K562 (cell line): ENCODE results near the gene POLR3GL. TPM values are rescaled to one million over a fixed set of nuclear protein-coding genes. Genes with fewer than 3 reads are reported as not detected.

Source experiments
- ATAC-seq: fragments of 200-7000 bp; cut with Tn5 transposase; 3 replicates; pipeline ENCODE4 v1.9.1; 2020; ENCODE audit warnings: moderate library complexity
- BruUV-seq: library from RNA; stranded (reverse); fragments of 400-500 nt; replicated peaks from 2 replicates; lab custom pipeline; 2021; lab: Mats Ljungman, UMichigan
- CTCF ChIA-PET: fragments of 300-600 bp; formaldehyde crosslinking; extraction: SDS; loops from one replicate; lab custom pipeline; 2021; ENCODE audit warnings: low intra/inter-chr PET ratio; lab: Yijun Ruan, JAX
- POLR2A ChIA-PET: fragments of 300-600, 350-650 bp; sonication (Branson Sonifier 250); formaldehyde crosslinking; extraction: SDS; loops from one replicate; lab custom pipeline; 2021; ENCODE audit warnings: antibody characterized with exemption, inconsistent platforms; lab: Yijun Ruan, JAX
- DNase-seq, 4 experiments: peaks; one replicate each; pipeline versions ENCODE4 v3.0.0 to v3.0.0-alpha.2; 2011 to 2018; ENCODE audit warnings: low spot score in 3 of 4, mixed read lengths in 3 of 4; ENCODE audit errors: extremely low read depth in 1 of 4
- FAIRE-seq: peaks from 2 replicates; lab custom pipeline; 2011; peaks lifted over from hg19 to GRCh38; lab: Jason Lieb, UNC
- H2AFZ ChIP-seq: 2 replicates; pipeline ENCODE4 v1.6.0; 2011; ENCODE audit warnings: low read depth, low read length, control low read depth, inconsistent platforms
- H3K27ac ChIP-seq: fragments of 200-600 bp; 3 replicates; pipeline ENCODE4 v1.8.0; 2011; ENCODE audit warnings: low read depth, mild to moderate bottlenecking, control low read depth, inconsistent platforms, low read length, moderate library complexity, mixed read lengths; ENCODE audit errors: extremely low read depth
- H3K27me3 ChIP-seq, 2 experiments: fragments of 300-600 bp in 1 of 2; 2 replicates in 1 of 2; 3 replicates in 1 of 2; pipeline versions ENCODE4 v1.6.0 to v1.8.0; 2011; ENCODE audit warnings: inconsistent platforms in 2 of 2, low read length in 2 of 2, mild to moderate bottlenecking in 1 of 2, mixed read lengths in 1 of 2, moderate library complexity in 1 of 2; ENCODE audit not compliant: control insufficient read depth in 2 of 2, insufficient read depth in 2 of 2
- H3K36me3 ChIP-seq: fragments of 300-600 bp; 3 replicates; pipeline ENCODE4 v1.8.0; 2011; ENCODE audit warnings: mild to moderate bottlenecking, low read length, inconsistent platforms; ENCODE audit not compliant: control insufficient read depth, insufficient read depth
- H3K4me1 ChIP-seq, 2 experiments: fragments of 200-600 bp in 1 of 2; replicated peaks in 1 of 2; 2 replicates in 1 of 2; 3 replicates in 1 of 2; pipeline versions ENCODE4 v1.5.1 to v1.8.0; 2011; ENCODE audit warnings: inconsistent platforms in 2 of 2, low read length in 2 of 2, mild to moderate bottlenecking in 1 of 2, mixed read lengths in 1 of 2, moderate library complexity in 1 of 2; ENCODE audit not compliant: control insufficient read depth in 2 of 2, insufficient read depth in 2 of 2
- H3K4me2 ChIP-seq: 2 replicates; pipeline ENCODE4 v1.6.1; 2011; ENCODE audit warnings: low read length, control low read depth, inconsistent platforms, mixed read lengths; ENCODE audit not compliant: insufficient read depth
- H3K4me3 ChIP-seq: fragments of 200-600 bp; sonication (generic), shearing (Covaris generic); 2 replicates; pipeline ENCODE4 v1.5.1; 2016; ENCODE audit warnings: control low read depth, inconsistent platforms
- H3K79me2 ChIP-seq: fragments of 200-600 bp; 3 replicates; pipeline ENCODE4 v1.8.0; 2011; ENCODE audit warnings: low read length, inconsistent platforms; ENCODE audit not compliant: control insufficient read depth, insufficient read depth
- H3K9ac ChIP-seq, 2 experiments: 2 replicates each; pipeline versions ENCODE4 v1.6.0 to v1.6.1; 2011; ENCODE audit warnings: low read depth in 2 of 2, low read length in 2 of 2, control low read depth in 1 of 2, inconsistent platforms in 1 of 2, mild to moderate bottlenecking in 1 of 2, mixed read lengths in 1 of 2; ENCODE audit not compliant: insufficient read depth in 1 of 2
- H3K9me1 ChIP-seq: one replicate; pipeline ENCODE4 v1.6.0; 2011; ENCODE audit warnings: inconsistent platforms, mild to moderate bottlenecking, low read length, moderate library complexity; ENCODE audit not compliant: control insufficient read depth, insufficient read depth
- H3K9me3 ChIP-seq: replicated peaks from 2 replicates; pipeline ENCODE4 v1.5.1; 2011; ENCODE audit warnings: low read depth, low read length, inconsistent platforms; ENCODE audit not compliant: control insufficient read depth, insufficient read depth
- H4K20me1 ChIP-seq: replicated peaks from 2 replicates; pipeline ENCODE4 v1.6.1; 2011; ENCODE audit warnings: low read length, inconsistent platforms, mixed read lengths; ENCODE audit not compliant: control insufficient read depth, insufficient read depth
- ATF7 ChIP-seq: fragments of 450-650 bp; IDR thresholded peaks from 2 replicates; pipeline ENCODE4 v1.7.1; 2014; ENCODE audit warnings: mild to moderate bottlenecking, moderate library complexity
- BACH1 ChIP-seq: fragments of 200-800 bp; sonication (Bioruptor generic); IDR thresholded peaks from 2 replicates; pipeline ENCODE4 v1.6.1; 2016; ENCODE audit warnings: missing genetic modification characterization, missing compliant biosample characterization
- ETV1 ChIP-seq: fragments of 450-650 bp; conservative IDR thresholded peaks from 2 replicates; pipeline ENCODE4 v1.6.1; 2016; ENCODE audit warnings: missing genetic modification characterization, control low read depth, low read depth, missing compliant biosample characterization
- MCM3 ChIP-seq: fragments of 450-650 bp; IDR thresholded peaks from 2 replicates; pipeline ENCODE4 v1.6.1; 2016
- MYNN ChIP-seq, 2 experiments: sonication (generic); formaldehyde crosslinking in 1 of 2; IDR thresholded peaks; 2 replicates each; pipeline versions ENCODE4 v1.5.0 to v1.6.1; 2016 to 2020; ENCODE audit warnings: antibody characterized with exemption in 1 of 2, missing genetic modification reagents in 1 of 2
- PYGO2 ChIP-seq: fragments of 450-650 bp; IDR thresholded peaks from 2 replicates; pipeline ENCODE4 v1.6.1; 2016; ENCODE audit warnings: mild to moderate bottlenecking, missing genetic modification characterization, moderate library complexity, missing compliant biosample characterization
- RB1 ChIP-seq: fragments of 450-650 bp; IDR thresholded peaks from 2 replicates; pipeline ENCODE4 v1.6.1; 2017; ENCODE audit warnings: low read depth, mild to moderate bottlenecking
- RBM34 ChIP-seq: fragments of 200-400 bp; formaldehyde crosslinking; IDR thresholded peaks from 2 replicates; pipeline ENCODE4 v1.6.1; 2018; ENCODE audit warnings: low read length, borderline replicate concordance; ENCODE audit not compliant: insufficient read depth
- SRSF1 ChIP-seq: fragments of 200-400 bp; formaldehyde crosslinking; IDR thresholded peaks from 2 replicates; pipeline ENCODE4 v1.6.1; 2017; ENCODE audit warnings: mild to moderate bottlenecking, low read depth, low read length, moderate library complexity
- TSC22D4 ChIP-seq: fragments of 450-650 bp; IDR thresholded peaks from 2 replicates; pipeline ENCODE4 v1.6.1; 2016; ENCODE audit warnings: missing genetic modification characterization, missing biosample characterization, control low read depth
- ZBED1 ChIP-seq: IDR thresholded peaks from 2 replicates; pipeline ENCODE4 v1.6.1; 2014
- ZNF395 ChIP-seq: fragments of 200-800 bp; sonication (Bioruptor generic); IDR thresholded peaks from 2 replicates; pipeline ENCODE4 v1.6.1; 2017; ENCODE audit warnings: missing genetic modification characterization, missing compliant biosample characterization
- ZNF57 ChIP-seq: fragments of 450-650 bp; formaldehyde crosslinking; IDR thresholded peaks from 2 replicates; pipeline ENCODE4 v1.4.0; 2020; ENCODE audit warnings: mild to moderate bottlenecking, moderate library complexity
- ZNF592 ChIP-seq: fragments of 450-650 bp; IDR thresholded peaks from 2 replicates; pipeline ENCODE4 v1.6.1; 2017; ENCODE audit warnings: antibody characterized with exemption, mild to moderate bottlenecking
- WGBS: fragments of 100-300 bp; shearing (Covaris generic); methylation state at CpG from one replicate; pipeline ENCODE4 v1.1.6; 2016; ENCODE audit warnings: low coverage, mixed read lengths; ENCODE audit not compliant: insufficient coverage; ENCODE audit errors: missing lambda C conversion rate; 5-methylcytosine and 5-hydroxymethylcytosine counted together
- in situ Hi-C: fragments of 300-500 bp; cut with MboI; formaldehyde crosslinking; loops from 4 replicates; pipeline ENCODE4 v1.15.0; 2018; ENCODE audit warnings: inconsistent platforms, mixed read lengths
- intact Hi-C: fragments of 100-400 bp; cut with micrococcal nuclease; formaldehyde crosslinking; loops from 2 replicates; pipeline ENCODE4 v1.14.2; 2022
- polyA plus RNA-seq, 8 experiments: library from polyadenylated mRNA; depleted of rRNA in 4 of 8; stranded (reverse) in 5 of 8; unstranded in 3 of 8; fragments of >200 nt; fragmentation: Nextera tagmentation in 2 of 8; fragmentation: Illumina TruSeq in 1 of 8; extraction: Ambion mirVana in 2 of 8; extraction: Trizol in 1 of 8; gene quantifications; 2 replicates each; pipeline versions ENCODE4 v1.2.1 to v1.2.3, GENCODE V29; 2011 to 2014; ENCODE audit warnings: inconsistent platforms in 1 of 8, missing spikeins in 1 of 8
- total RNA-seq, 7 experiments: library from RNA; depleted of rRNA in 6 of 7; stranded (reverse); fragments of >200 nt in 6 of 7; fragmentation: Illumina TruSeq in 2 of 7; extraction: Trizol in 2 of 7; gene quantifications; 2 replicates each; pipeline versions ENCODE4 v1.2.1 to v1.2.3, GENCODE V29; 2011 to 2021; ENCODE audit warnings: low replicate concordance in 1 of 7

The POLR3GL gene
- total and polyA plus RNA-seq, 9 of the 15 experiments (the other 6 are each of a cell fraction or from before 2014, with no cell fraction given): 14.6 to 48.4 (median 38.2) TPM

GRCh38 chr1:145961109-145961424 lies 3.4 kb upstream of the POLR3GL start:
- intact Hi-C loops: no loop called here
- 60% methylated on average over 1 of the region's 22 CpGs for WGBS
- H2AFZ ChIP-seq: no peak overlapping the region
- DNase-seq: no peak
- ChIA-PET CTCF (no interaction called here), POLR2A (interaction anchor here (4.0 kb wide), 1 partner anchor 30 kb away, joined by 50 read pairs; no protein-coding TSS in a partner anchor)
- H3K9ac ChIP-seq: no peak overlapping the region
- H3K4me2 ChIP-seq: no peak overlapping the region
- no peaks in the 10 kb centered on the region for H3K9me3 ChIP-seq
- in situ Hi-C loops: no loop called here
- H3K27me3 ChIP-seq: no peaks in the 10 kb centered on the region; a peak in 1 of 5 replicates
- BruUV-seq: no TSS peak
- no peak for FAIRE-seq
- H4K20me1 ChIP-seq: no peaks in the 10 kb centered on the region
- TF ChIP-seq BACH1 (no peak), SRSF1 (no peak), TSC22D4 (tag) (no peak), PYGO2 (tag) (no peak), ATF7 (no peak), ZNF57 (CRISPR knock-in tag) (no peak), ZNF592 (no peak), RBM34 (no peak), ZBED1 (no peak), ZNF395 (no peak), ETV1 (no peak), MYNN (IDR thresholded peaks at IDR 0.05) (no peak), MYNN (CRISPR knock-in tag; IDR thresholded peaks at IDR 0.05) (no peak), MCM3 (no peak), RB1 (no peak)
- H3K79me2 ChIP-seq: peaks cover 38% of the 10 kb centered on the region
- H3K27ac ChIP-seq: no peak overlapping the region
- H3K4me1 ChIP-seq: peaks cover 34 to 39% of the 10 kb centered on the region in 2 experiments; a peak in 4 of 5 replicates
- H3K9me1 ChIP-seq: no peaks in the 10 kb centered on the region
- no peak overlapping the region for H3K4me3 ChIP-seq
- ATAC-seq: no peak
- no peaks in the 10 kb centered on the region for H3K36me3 ChIP-seq
